ENCODE results near the gene YKT6. TPM values are rescaled to one million over a fixed set of nuclear protein-coding genes. Genes with fewer than 3 reads are reported as not detected.

The YKT6 gene
- total and polyA plus RNA-seq, 7 donors = 47.7 to 153 (median 68.7) TPM

- no peak overlapping the region for H3K27ac ChIP-seq
- DNase-seq (no peak), ATAC-seq (no peak)
- H3K27me3 ChIP-seq (ENCODE audit: insufficient read depth in 3 of 3, low read length in 2 of 3) = no peaks in the 10 kb centered on the region
- WGBS, 3 donors = 80 to 89% (median 84%) methylated on average over 3 of the region's 3 CpGs
- H3K4me1 ChIP-seq = peaks cover 7% of the 10 kb centered on the region
- TF ChIP-seq CTCF (IDR thresholded peaks at IDR 0.05) = no peak
- no peaks in the 10 kb centered on the region for H3K9me3 ChIP-seq
- intact Hi-C loops (cut with DNase I) = no loop called here
- H3K36me3 ChIP-seq (ENCODE audit: insufficient read depth in 1 of 2, low read depth in 1 of 2) = no peaks in the 10 kb centered on the region
- H3K4me3 ChIP-seq = no peak overlapping the region
Measured at GRCh38 chr7:44154703-44155102, 46.1 kb upstream of the YKT6 start.

GRCh38 chr7:44155191-44156185 is 45.3 kb upstream of the YKT6 start:
- intact Hi-C loops (cut with DNase I) = no loop called here
- WGBS, 3 donors = 82 to 83% (median 82%) methylated on average over 8 of the region's 8 CpGs
- no peaks in the 10 kb centered on the region for H3K36me3 ChIP-seq (ENCODE audit: insufficient read depth in 1 of 2, low read depth in 1 of 2)

GRCh38 chr7:44156453-44157010 is 44.2 kb upstream of the YKT6 start:
- Histone ChIP-seq H3K36me3 (ENCODE audit: insufficient read depth in 1 of 2, low read depth in 1 of 2) (no peaks in the 10 kb centered on the region), H3K27me3 (ENCODE audit: insufficient read depth in 3 of 3, low read length in 2 of 3) (no peaks in the 10 kb centered on the region), H3K9me3 (no peaks in the 10 kb centered on the region), H3K4me3 (no peak overlapping the region), H3K27ac (no peak overlapping the region), H3K4me1 (peaks cover 8% of the 10 kb centered on the region)
- no peak for TF ChIP-seq CTCF (IDR thresholded peaks at IDR 0.05)
- ATAC-seq (no peak), DNase-seq (no peak)
- intact Hi-C loops (cut with DNase I) = no loop called here
- 81 to 90% (median 83%) methylated on average over 4 of the region's 4 CpGs for WGBS, 3 donors

More at GRCh38 chr7:44155191-44156185, 45.3 kb upstream of the YKT6 start:
- ATAC-seq (no peak), DNase-seq (no peak)
- Histone ChIP-seq H3K9me3 (no peaks in the 10 kb centered on the region), H3K4me1 (peaks cover 8% of the 10 kb centered on the region), H3K4me3 (no peak overlapping the region), H3K27ac (no peak overlapping the region), H3K27me3 (ENCODE audit: insufficient read depth in 3 of 3, low read length in 2 of 3) (no peaks in the 10 kb centered on the region)
- TF ChIP-seq CTCF (IDR thresholded peaks at IDR 0.05) = no peak

GRCh38 chr7:44157116-44158080 is 43.4 kb upstream of the YKT6 start:
- no peak for TF ChIP-seq CTCF (IDR thresholded peaks at IDR 0.05)

More at GRCh38 chr7:44157116-44158080, 43.4 kb upstream of the YKT6 start:
- H3K4me3 ChIP-seq = no peak overlapping the region
- no peaks in the 10 kb centered on the region for H3K36me3 ChIP-seq (ENCODE audit: insufficient read depth in 1 of 2, low read depth in 1 of 2)
- no peaks in the 10 kb centered on the region for H3K27me3 ChIP-seq (ENCODE audit: insufficient read depth in 3 of 3, low read length in 2 of 3)
- ATAC-seq (no peak), DNase-seq (no peak)
- no peaks in the 10 kb centered on the region for H3K9me3 ChIP-seq
- H3K4me1 ChIP-seq = peaks cover 8% of the 10 kb centered on the region
- 72 to 79% (median 72%) methylated on average over 15 of the region's 15 CpGs for WGBS, 3 donors
- no peak overlapping the region for H3K27ac ChIP-seq
- intact Hi-C loops (cut with DNase I) = no loop called here

Measured in psoas muscle (tissue), 8 donors.